GM12864 (cell line): ENCODE data around the gene TTLL1.
A peak's percentile ranks its signal among the peaks of the same experiment; 100 is the strongest.
"Not testable (repeated sequence)": the region's sequence is repeated elsewhere in the genome, so short reads cannot be mapped to it uniquely, and the experiment has no call there.

Experiments used
- DNase-seq: peaks from one replicate; pipeline ENCODE4 v3.0.0-alpha.2; 2011; ENCODE audit warnings: low read depth
- H3K4me3 ChIP-seq: 2 replicates; pipeline ENCODE4 v1.5.1; 2011; ENCODE audit warnings: mild to moderate bottlenecking, low read depth, low read length, control low read depth
- CTCF ChIP-seq: IDR thresholded peaks from 2 replicates; pipeline ENCODE4 v1.5.1; 2011; ENCODE audit warnings: low read depth, mild to moderate bottlenecking, moderate library complexity, low read length, control low read depth, inconsistent platforms; ENCODE audit errors: missing control alignments

Gene TTLL1

GRCh38 chr22:43110444-43110926 is 21.3 kb upstream of the TTLL1 start, which contains the start of gene BIK:
TSS of gene BIK (plus strand) at chr22:43110750. CDS start at chr22:43124023, 13,273 bp downstream.
- peak; percentile 49 for TF ChIP-seq CTCF
- DNase-seq = no peak
- peak within 1 kb of the TSS; percentile 85 for H3K4me3 ChIP-seq

GRCh38 chr22:43109921-43110443 is 20.8 kb upstream of the TTLL1 start:
- H3K4me3 ChIP-seq = peak overlapping the region; percentile 85
- no peak for TF ChIP-seq CTCF
- DNase-seq = no peak

- TF ChIP-seq CTCF = no peak
- no peak overlapping the region for H3K4me3 ChIP-seq
Observed at GRCh38 chr22:43109511-43109910, 20.3 kb upstream of the TTLL1 start.

GRCh38 chr22:43106302-43106701 is 17.1 kb upstream of the TTLL1 start:
- DNase-seq = no peak
- no peak for TF ChIP-seq CTCF
- H3K4me3 ChIP-seq = no peak overlapping the region

More at GRCh38 chr22:43109511-43109910, 20.3 kb upstream of the TTLL1 start:
- DNase-seq = no peak

- H3K4me3 ChIP-seq, DNase-seq: not testable (repeated sequence)
Observed at GRCh38 chr22:43104950-43105349, 15.8 kb upstream of the TTLL1 start.

- DNase-seq, H3K4me3 ChIP-seq: not testable (repeated sequence)
Observed at GRCh38 chr22:43104056-43104625, 14.9 kb upstream of the TTLL1 start.

- DNase-seq = no peak
- no peak overlapping the region for H3K4me3 ChIP-seq
- no peak for TF ChIP-seq CTCF
Observed at GRCh38 chr22:43101306-43101705, 12.1 kb upstream of the TTLL1 start.

- DNase-seq = no peak
- TF ChIP-seq CTCF = no peak
- H3K4me3 ChIP-seq = no peak overlapping the region
Observed at GRCh38 chr22:43100225-43100624, 11.0 kb upstream of the TTLL1 start.
